ENCODE results near the gene HOXB9. TPM values are rescaled to one million over a fixed set of nuclear protein-coding genes. Genes with fewer than 3 reads are reported as not detected.

HOXB9 gene
- total RNA-seq, 2 donors from 2014 or later = not detected

DNA sequence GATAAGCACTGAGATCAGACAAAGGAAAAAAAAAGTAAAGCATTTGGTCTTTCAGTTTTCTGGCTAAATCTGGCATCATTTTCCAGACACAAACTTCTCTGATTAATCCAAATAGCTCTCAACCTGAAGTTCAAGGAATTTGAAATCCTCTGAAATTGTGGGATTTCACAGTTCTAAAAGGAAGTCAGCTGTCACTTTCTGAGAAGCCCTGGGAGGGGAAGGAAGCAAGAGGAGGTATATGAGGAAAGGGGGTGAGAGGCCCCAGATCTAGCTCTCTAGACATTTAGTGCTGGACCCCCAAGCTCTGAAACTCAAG lies 17.5 kb upstream of the HOXB9 start:
- H3K36me3 Mint-ChIP-seq (ENCODE audit: low read depth) = no peaks in the 10 kb centered on the region

GRCh38 chr17:48642843-48643696 lies 16.9 kb upstream of the HOXB9 start:
- H3K36me3 ChIP-seq (ENCODE audit: control insufficient read depth, insufficient read depth, low read length) = no peaks in the 10 kb centered on the region
- no peak overlapping the region for H3K9ac ChIP-seq (ENCODE audit: extremely low read depth, low read length, poor library complexity, severe bottlenecking)
- no peaks in the 10 kb centered on the region for H3K9me3 ChIP-seq (ENCODE audit: control insufficient read depth, low read length)
- H3K27me3 ChIP-seq (ENCODE audit: control insufficient read depth, insufficient read depth, low read length, poor library complexity, severe bottlenecking) = peaks cover 100% of the 10 kb centered on the region
- DNase-seq = peak; percentile 49
- no peak overlapping the region for H3K4me3 ChIP-seq (ENCODE audit: low read length)
- Mint-ChIP-seq H3K27ac (no peak overlapping the region), H3K9me3 (no peaks in the 10 kb centered on the region), H3K27me3 (ENCODE audit: insufficient read depth) (peaks cover 100% of the 10 kb centered on the region), H3K4me3 (no peak overlapping the region), H3K4me1 (peaks cover 4% of the 10 kb centered on the region), H3K36me3 (ENCODE audit: low read depth) (no peaks in the 10 kb centered on the region)
- H3K4me1 ChIP-seq (ENCODE audit: control insufficient read depth, insufficient read depth, low read length) = peaks cover 3% of the 10 kb centered on the region
- H3K27ac ChIP-seq (ENCODE audit: low read depth, low read length) = no peak overlapping the region
- 18% methylated on average over 9 to 22 of the region's 23 CpGs for WGBS, 2 experiments (ENCODE audit: insufficient coverage in 1 of 2, insufficient read length in 1 of 2)
- TF ChIP-seq CTCF (conservative IDR thresholded peaks at IDR 0.05) = no peak

More for the DNA sequence above, 17.5 kb upstream of the HOXB9 start:
- Mint-ChIP-seq H3K27me3 (ENCODE audit: insufficient read depth) (peaks cover 100% of the 10 kb centered on the region), H3K4me1 (peaks cover 4% of the 10 kb centered on the region), H3K9me3 (no peaks in the 10 kb centered on the region), H3K4me3 (no peak overlapping the region), H3K27ac (no peak overlapping the region)
- Histone ChIP-seq H3K9me3 (ENCODE audit: control insufficient read depth, low read length) (no peaks in the 10 kb centered on the region), H3K27me3 (ENCODE audit: control insufficient read depth, insufficient read depth, low read length, poor library complexity, severe bottlenecking) (peaks cover 100% of the 10 kb centered on the region), H3K36me3 (ENCODE audit: control insufficient read depth, insufficient read depth, low read length) (no peaks in the 10 kb centered on the region), H3K4me3 (ENCODE audit: low read length) (no peak overlapping the region), H3K27ac (ENCODE audit: low read depth, low read length) (no peak overlapping the region), H3K9ac (ENCODE audit: extremely low read depth, low read length, poor library complexity, severe bottlenecking) (no peak overlapping the region), H3K4me1 (ENCODE audit: control insufficient read depth, insufficient read depth, low read length) (peaks cover 3% of the 10 kb centered on the region)
- DNase-seq = no peak
- TF ChIP-seq CTCF (conservative IDR thresholded peaks at IDR 0.05) = no peak

- 3 to 4% methylated on average over 24 to 58 of the region's 58 CpGs for WGBS, 2 experiments (ENCODE audit: insufficient coverage in 1 of 2, insufficient read length in 1 of 2)
- TF ChIP-seq CTCF (conservative IDR thresholded peaks at IDR 0.05) = peak; percentile 45
- Histone ChIP-seq H3K27me3 (ENCODE audit: control insufficient read depth, insufficient read depth, low read length, poor library complexity, severe bottlenecking) (peaks cover 100% of the 10 kb centered on the region), H3K4me1 (ENCODE audit: control insufficient read depth, insufficient read depth, low read length) (peaks cover 3% of the 10 kb centered on the region), H3K9ac (ENCODE audit: extremely low read depth, low read length, poor library complexity, severe bottlenecking) (no peak overlapping the region), H3K27ac (ENCODE audit: low read depth, low read length) (no peak overlapping the region), H3K9me3 (ENCODE audit: control insufficient read depth, low read length) (no peaks in the 10 kb centered on the region), H3K4me3 (ENCODE audit: low read length) (no peak overlapping the region), H3K36me3 (ENCODE audit: control insufficient read depth, insufficient read depth, low read length) (no peaks in the 10 kb centered on the region)
- Mint-ChIP-seq H3K4me1 (peaks cover 4% of the 10 kb centered on the region), H3K27ac (no peak overlapping the region), H3K36me3 (ENCODE audit: low read depth) (no peaks in the 10 kb centered on the region), H3K27me3 (ENCODE audit: insufficient read depth) (peaks cover 100% of the 10 kb centered on the region), H3K9me3 (no peaks in the 10 kb centered on the region), H3K4me3 (no peak overlapping the region)
- peak; percentile 94 for DNase-seq
Observed at GRCh38 chr17:48642059-48642842, 16.1 kb upstream of the HOXB9 start.

Data from endodermal cell (in vitro differentiated cells).